Endothelial cell (in vitro differentiated cells): ENCODE results near the gene BTNL9. TPM values are rescaled to one million over a fixed set of nuclear protein-coding genes. Genes with fewer than 3 reads are reported as not detected.
"Not testable (repeated sequence)": the region's sequence is repeated elsewhere in the genome, so short reads cannot be mapped to it uniquely, and the experiment has no call there.

Experiments used
- DNase-seq: peaks from one replicate; pipeline ENCODE4 v3.0.0; 2021; ENCODE audit warnings: low spot score
- H3K27ac Mint-ChIP-seq: one replicate; pipeline ENCODE4 v1.8.0; 2021; ENCODE audit warnings: mixed read lengths, inconsistent platforms; ENCODE audit not compliant: unreplicated experiment
- H3K27me3 Mint-ChIP-seq: one replicate; pipeline ENCODE4 v1.8.0; 2021; ENCODE audit warnings: mild to moderate bottlenecking, moderate library complexity, mixed read lengths, inconsistent platforms; ENCODE audit not compliant: unreplicated experiment
- H3K36me3 Mint-ChIP-seq: one replicate; pipeline ENCODE4 v1.8.0; 2021; ENCODE audit warnings: mild to moderate bottlenecking, low read depth, mixed read lengths, inconsistent platforms; ENCODE audit not compliant: unreplicated experiment
- H3K4me1 Mint-ChIP-seq: one replicate; pipeline ENCODE4 v1.8.0; 2021; ENCODE audit warnings: mild to moderate bottlenecking, mixed read lengths, inconsistent platforms; ENCODE audit not compliant: unreplicated experiment
- H3K4me3 Mint-ChIP-seq: one replicate; pipeline ENCODE4 v1.8.0; 2021; ENCODE audit warnings: mild to moderate bottlenecking, mixed read lengths, inconsistent platforms; ENCODE audit not compliant: unreplicated experiment
- H3K9me3 Mint-ChIP-seq: one replicate; pipeline ENCODE4 v1.8.0; 2021; ENCODE audit warnings: mixed read lengths, inconsistent platforms; ENCODE audit not compliant: unreplicated experiment
- total RNA-seq: library from RNA; stranded (reverse); fragmentation: NEBNext Ultra II Directional; extraction: Animal tissue kit (Norgen Biotek cat#: 25700); gene quantifications from one replicate; pipeline ENCODE4 v1.2.1, GENCODE V29; 2021; ENCODE audit not compliant: unreplicated experiment
- TF ChIP-seq, protein P1 (sequence below): fragments of 200-600 bp; sonication (generic); IDR thresholded peaks from one replicate; pipeline ENCODE4 v1.5.0; 2021; ENCODE audit warnings: antibody characterized with exemption; ENCODE audit not compliant: unreplicated experiment

Gene BTNL9
- total RNA-seq, 1 donor from 2014 or later: 24.3 TPM

DNA sequence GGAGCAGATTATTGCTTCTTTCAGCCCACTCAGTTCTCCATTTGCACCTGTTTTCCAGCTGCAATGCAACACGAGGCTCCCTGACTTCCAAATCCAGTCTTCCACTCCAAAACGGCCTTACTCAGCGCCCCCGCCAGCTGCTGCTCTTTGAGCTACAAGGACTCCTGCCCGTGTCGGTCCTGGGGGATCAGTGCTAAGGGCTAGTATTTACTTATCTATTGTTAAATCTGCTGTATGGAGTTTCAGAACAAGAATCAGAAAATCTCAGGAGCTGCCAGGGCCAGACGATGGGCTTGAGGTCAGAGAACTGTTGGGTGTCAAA is 46.8 kb downstream of the BTNL9 start:
- DNase-seq: no peak
- H3K36me3 Mint-ChIP-seq: peaks cover 3% of the 10 kb centered on the region
- no peak overlapping the region for H3K4me3 Mint-ChIP-seq
- H3K27ac Mint-ChIP-seq: no peak overlapping the region
- H3K4me1 Mint-ChIP-seq: peaks cover 8% of the 10 kb centered on the region
- H3K9me3 Mint-ChIP-seq: peaks cover 3% of the 10 kb centered on the region
- TF ChIP-seq, protein P1, sequence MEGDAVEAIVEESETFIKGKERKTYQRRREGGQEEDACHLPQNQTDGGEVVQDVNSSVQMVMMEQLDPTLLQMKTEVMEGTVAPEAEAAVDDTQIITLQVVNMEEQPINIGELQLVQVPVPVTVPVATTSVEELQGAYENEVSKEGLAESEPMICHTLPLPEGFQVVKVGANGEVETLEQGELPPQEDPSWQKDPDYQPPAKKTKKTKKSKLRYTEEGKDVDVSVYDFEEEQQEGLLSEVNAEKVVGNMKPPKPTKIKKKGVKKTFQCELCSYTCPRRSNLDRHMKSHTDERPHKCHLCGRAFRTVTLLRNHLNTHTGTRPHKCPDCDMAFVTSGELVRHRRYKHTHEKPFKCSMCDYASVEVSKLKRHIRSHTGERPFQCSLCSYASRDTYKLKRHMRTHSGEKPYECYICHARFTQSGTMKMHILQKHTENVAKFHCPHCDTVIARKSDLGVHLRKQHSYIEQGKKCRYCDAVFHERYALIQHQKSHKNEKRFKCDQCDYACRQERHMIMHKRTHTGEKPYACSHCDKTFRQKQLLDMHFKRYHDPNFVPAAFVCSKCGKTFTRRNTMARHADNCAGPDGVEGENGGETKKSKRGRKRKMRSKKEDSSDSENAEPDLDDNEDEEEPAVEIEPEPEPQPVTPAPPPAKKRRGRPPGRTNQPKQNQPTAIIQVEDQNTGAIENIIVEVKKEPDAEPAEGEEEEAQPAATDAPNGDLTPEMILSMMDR: no peak
- peaks cover 8% of the 10 kb centered on the region for H3K27me3 Mint-ChIP-seq

DNA sequence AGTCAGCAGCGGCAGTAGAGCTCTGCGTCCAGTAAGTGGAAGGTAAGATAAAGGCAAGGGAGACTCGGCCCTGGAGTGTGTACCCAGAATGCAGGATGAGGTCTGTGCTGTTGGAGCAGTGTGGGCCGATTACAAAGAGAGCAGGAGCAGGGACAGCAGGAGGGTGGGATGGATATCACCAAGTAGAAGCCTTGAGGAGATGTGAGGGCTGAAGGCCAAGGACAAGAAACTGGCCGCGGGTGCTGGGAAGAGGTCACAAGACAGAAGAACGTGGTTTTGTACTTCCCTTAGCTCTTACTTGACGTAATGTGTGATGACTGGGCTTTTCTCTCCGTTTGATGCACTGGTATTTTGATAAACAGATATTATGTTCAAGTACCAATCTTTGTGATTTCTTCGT is 47.2 kb downstream of the BTNL9 start:
- Mint-ChIP-seq H3K27me3 (peaks cover 10% of the 10 kb centered on the region), H3K36me3 (peaks cover 3% of the 10 kb centered on the region), H3K4me3 (no peak overlapping the region), H3K27ac (no peak overlapping the region), H3K4me1 (peaks cover 8% of the 10 kb centered on the region), H3K9me3 (peaks cover 3% of the 10 kb centered on the region)
- TF ChIP-seq, protein P1: no peak
- DNase-seq: no peak

DNA sequence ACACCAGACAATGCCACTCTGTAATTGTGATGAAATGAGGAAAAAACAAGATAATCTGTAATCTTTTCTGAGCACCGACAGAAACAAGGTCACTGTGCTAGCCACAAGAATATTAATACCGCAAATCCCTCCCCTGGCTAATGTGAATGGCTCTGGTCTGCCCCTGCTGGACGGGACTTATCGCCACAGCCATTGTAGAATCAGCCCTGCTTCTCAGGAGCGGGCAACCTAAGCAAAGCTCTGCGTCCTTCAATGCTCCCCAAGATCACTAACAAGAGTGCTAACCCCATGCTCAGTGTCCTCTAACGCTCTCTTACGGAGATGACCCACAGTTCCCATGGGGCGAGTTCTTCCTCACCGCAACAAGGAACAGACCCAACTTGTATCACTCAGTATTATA is 48.2 kb downstream of the BTNL9 start:
- peaks cover 3% of the 10 kb centered on the region for H3K36me3 Mint-ChIP-seq
- H3K9me3 Mint-ChIP-seq: peaks cover 3% of the 10 kb centered on the region
- TF ChIP-seq, protein P1: peak; percentile 38
- H3K27me3 Mint-ChIP-seq: peaks cover 11% of the 10 kb centered on the region
- no peak overlapping the region for H3K4me3 Mint-ChIP-seq
- H3K4me1 Mint-ChIP-seq: peaks cover 8% of the 10 kb centered on the region
- no peak for DNase-seq
- no peak overlapping the region for H3K27ac Mint-ChIP-seq

DNA sequence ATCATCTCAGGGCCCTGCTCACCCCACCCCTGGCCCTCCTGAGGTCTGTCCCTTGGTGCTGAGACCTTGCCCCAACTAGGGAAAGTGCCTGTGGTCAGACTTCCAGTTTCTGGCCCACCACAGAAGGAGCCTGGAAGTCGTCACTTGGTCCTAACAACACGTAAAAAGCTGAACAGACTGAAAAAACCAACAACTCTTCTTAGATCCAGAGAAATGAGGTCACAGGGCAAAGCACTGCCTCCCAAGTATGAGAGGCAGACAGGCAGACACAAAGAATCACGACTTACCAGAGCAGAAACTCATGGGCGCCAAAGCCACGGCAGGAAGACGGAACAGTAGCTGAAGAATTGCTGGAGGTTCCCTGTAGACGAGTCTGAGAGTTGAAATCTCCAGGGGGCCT is 52.4 kb downstream of the BTNL9 start:
- H3K4me1 Mint-ChIP-seq: no peaks in the 10 kb centered on the region
- no peak overlapping the region for H3K4me3 Mint-ChIP-seq
- TF ChIP-seq, protein P1: no peak
- H3K27ac Mint-ChIP-seq: no peak overlapping the region
- H3K27me3 Mint-ChIP-seq: peaks cover 3% of the 10 kb centered on the region
- H3K9me3 Mint-ChIP-seq: peaks cover 3% of the 10 kb centered on the region
- DNase-seq: no peak
- no peaks in the 10 kb centered on the region for H3K36me3 Mint-ChIP-seq

DNA sequence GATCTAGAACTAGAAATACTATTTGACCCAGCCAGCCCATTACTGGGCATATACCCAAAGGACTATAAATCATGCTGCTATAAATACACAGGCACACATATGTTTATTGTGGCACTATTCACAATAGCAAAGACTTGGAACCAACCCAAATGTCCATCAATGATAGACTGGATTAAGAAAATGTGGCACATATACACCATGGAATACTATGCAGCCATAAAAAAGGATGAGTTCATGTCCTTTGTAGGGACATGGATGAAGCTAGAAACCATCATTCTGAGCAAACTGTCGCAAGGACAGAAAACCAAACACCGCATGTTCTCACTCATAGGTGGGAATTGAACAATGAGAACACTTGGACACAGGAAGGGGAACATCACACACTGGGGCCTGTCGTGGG is 55.1 kb downstream of the BTNL9 start:
- not testable (repeated sequence) for H3K4me3 Mint-ChIP-seq

DNA sequence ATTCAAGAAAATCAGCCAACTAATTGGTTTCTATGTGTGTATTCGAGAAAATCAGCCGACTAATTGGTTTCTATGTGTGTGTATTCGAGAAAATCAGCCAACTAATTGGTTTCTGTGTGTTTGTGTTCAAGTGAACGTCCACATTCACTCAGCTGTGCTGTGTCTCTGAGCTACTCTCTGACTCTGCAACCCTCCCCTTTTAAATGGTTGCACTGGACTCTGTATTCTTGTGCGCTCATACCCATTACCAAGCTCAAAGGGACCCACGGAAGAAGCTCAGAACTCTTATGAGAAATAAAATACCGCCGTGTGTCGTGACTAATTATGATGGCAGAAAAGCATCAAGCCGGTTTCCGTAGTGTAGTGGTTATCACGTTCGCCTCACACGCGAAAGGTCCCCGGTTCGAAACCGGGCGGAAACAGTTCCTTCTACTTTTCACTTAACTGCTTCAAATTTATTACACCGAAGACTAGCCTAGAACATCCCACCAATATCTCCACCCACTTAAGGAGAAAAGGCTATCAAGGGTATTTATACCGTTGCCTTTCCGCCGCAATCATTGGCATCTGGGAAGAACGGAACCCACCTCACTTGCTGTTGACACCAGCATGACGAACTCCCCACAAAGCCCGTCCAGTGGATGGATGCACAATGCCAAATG is 56.8 kb downstream of the BTNL9 start:
- H3K36me3 Mint-ChIP-seq, H3K4me3 Mint-ChIP-seq: not testable (repeated sequence)
- peaks cover 15% of the 10 kb centered on the region for H3K27me3 Mint-ChIP-seq

More for the DNA sequence above, 55.1 kb downstream of the BTNL9 start:
- H3K27ac Mint-ChIP-seq, DNase-seq, H3K9me3 Mint-ChIP-seq, H3K4me1 Mint-ChIP-seq, H3K36me3 Mint-ChIP-seq: not testable (repeated sequence)
- H3K27me3 Mint-ChIP-seq: peaks cover 12% of the 10 kb centered on the region

DNA sequence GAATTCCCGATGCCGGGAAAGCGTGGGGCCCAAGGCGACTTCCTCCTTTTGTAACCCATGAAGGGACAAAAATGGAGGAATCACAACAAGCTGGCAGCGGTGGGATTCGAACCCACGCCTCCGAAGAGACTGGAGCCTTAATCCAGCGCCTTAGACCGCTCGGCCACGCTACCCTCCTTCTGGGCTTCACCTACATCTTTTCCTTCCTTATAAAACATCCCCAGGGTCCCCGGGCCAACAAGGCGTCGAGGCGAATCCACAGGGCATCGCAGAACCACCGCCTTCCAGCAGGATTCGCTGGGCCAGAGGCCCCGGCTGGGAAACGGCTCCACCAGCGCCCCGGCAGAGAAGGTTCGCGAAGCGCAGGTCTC is 57.3 kb downstream of the BTNL9 start:
- not testable (repeated sequence) for H3K4me1 Mint-ChIP-seq, H3K4me3 Mint-ChIP-seq, H3K36me3 Mint-ChIP-seq, H3K9me3 Mint-ChIP-seq, H3K27ac Mint-ChIP-seq, DNase-seq
- H3K27me3 Mint-ChIP-seq: peaks cover 13% of the 10 kb centered on the region

More for the DNA sequence above, 56.8 kb downstream of the BTNL9 start:
- H3K27ac Mint-ChIP-seq, DNase-seq, H3K9me3 Mint-ChIP-seq, H3K4me1 Mint-ChIP-seq: not testable (repeated sequence)

DNA sequence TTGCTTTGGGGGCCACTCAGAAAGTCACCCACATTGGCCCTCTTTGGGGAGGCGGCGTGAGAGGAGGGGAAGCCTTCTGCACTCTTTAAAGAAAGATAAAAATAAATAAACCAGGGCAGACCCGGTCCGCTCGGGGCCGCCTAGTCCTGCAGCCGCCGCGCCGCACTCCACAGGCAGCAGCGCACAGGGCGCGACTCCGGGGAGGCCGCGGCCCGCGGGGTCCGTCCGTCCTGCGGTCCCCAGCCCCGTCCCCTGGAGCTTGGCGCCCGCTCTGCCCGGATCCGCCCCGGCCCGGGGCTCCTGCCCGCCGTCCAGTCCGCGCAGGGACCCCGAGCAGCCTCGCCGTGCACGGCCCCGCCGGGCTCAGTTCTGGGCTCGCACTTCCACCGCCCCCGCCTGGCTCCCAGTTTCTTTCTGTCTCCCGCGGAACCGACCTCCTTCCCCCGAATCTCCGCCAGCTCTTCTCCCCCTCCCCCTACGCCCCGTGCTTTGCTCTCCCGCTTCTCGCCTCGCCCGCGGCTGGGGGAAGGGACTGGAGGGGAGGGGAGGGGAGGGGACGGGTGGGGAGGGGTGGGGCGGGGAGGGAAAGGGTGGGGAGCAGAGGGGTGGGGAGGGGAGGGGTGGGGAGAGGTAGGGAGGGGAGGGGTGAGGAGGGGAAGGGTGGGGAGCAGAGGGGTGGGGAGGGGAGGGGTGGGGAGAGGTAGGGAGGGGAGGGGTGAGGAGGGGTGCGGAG is 57.9 kb downstream of the BTNL9 start:
- not testable (repeated sequence) for H3K36me3 Mint-ChIP-seq, H3K4me1 Mint-ChIP-seq, H3K27ac Mint-ChIP-seq, DNase-seq, H3K9me3 Mint-ChIP-seq, H3K4me3 Mint-ChIP-seq
- H3K27me3 Mint-ChIP-seq: peaks cover 12% of the 10 kb centered on the region
